Neural progenitor cell (in vitro differentiated cells): Measurements from ENCODE around the gene PLXDC2. TPM values are rescaled to one million over a fixed set of nuclear protein-coding genes. Genes with fewer than 3 reads are reported as not detected.
A peak's percentile ranks its signal among the peaks of the same experiment; 100 is the strongest.

Experiments used
- DNase-seq: peaks from one replicate; pipeline ENCODE4 v3.0.0-alpha.2; 2016; ENCODE audit warnings: low spot score
- H2AFZ ChIP-seq: fragments of 200-600 bp; sonication (generic); replicated peaks from 2 replicates; pipeline ENCODE4 v1.6.1; 2016; ENCODE audit warnings: antibody characterized with exemption
- H3F3A ChIP-seq: fragments of 200-600 bp; sonication (generic); 2 replicates; pipeline ENCODE4 v1.6.1; 2016; ENCODE audit warnings: antibody characterized with exemption, low read depth
- H3K27ac ChIP-seq: fragments of 200-600 bp; sonication (generic); 2 replicates; pipeline ENCODE4 v1.5.1; 2016; ENCODE audit warnings: mild to moderate bottlenecking
- H3K27me3 ChIP-seq: fragments of 200-600 bp; sonication (generic); 2 replicates; pipeline ENCODE4 v1.6.1; 2016; ENCODE audit warnings: mild to moderate bottlenecking, moderate library complexity
- H3K36me3 ChIP-seq: fragments of 200-600 bp; sonication (generic); 2 replicates; pipeline ENCODE4 v1.5.1; 2016
- H3K4me1 ChIP-seq: fragments of 200-600 bp; sonication (generic); 2 replicates; pipeline ENCODE4 v1.6.1; 2016; ENCODE audit warnings: mixed run types
- H3K4me2 ChIP-seq: fragments of 200-600 bp; sonication (generic); 2 replicates; pipeline ENCODE4 v1.6.1; 2016
- H3K4me3 ChIP-seq: fragments of 200-600 bp; sonication (generic); 2 replicates; pipeline ENCODE4 v1.5.1; 2016
- H3K79me2 ChIP-seq: fragments of 200-600 bp; sonication (generic); 2 replicates; pipeline ENCODE4 v1.6.1; 2016; ENCODE audit warnings: low read depth
- H3K9ac ChIP-seq: fragments of 200-600 bp; sonication (generic); 2 replicates; pipeline ENCODE4 v1.6.1; 2016
- H3K9me3 ChIP-seq: fragments of 200-600 bp; sonication (generic); 2 replicates; pipeline ENCODE4 v1.5.1; 2016; ENCODE audit warnings: low read depth
- H4K20me1 ChIP-seq: fragments of 200-600 bp; sonication (generic); 2 replicates; pipeline ENCODE4 v1.6.1; 2016; ENCODE audit warnings: low read depth
- H3K27ac Mint-ChIP-seq: 3 replicates; pipeline ENCODE4 v1.8.0; 2021; ENCODE audit warnings: mixed read lengths
- H3K27me3 Mint-ChIP-seq: 2 replicates; pipeline ENCODE4 v1.8.0; 2022; ENCODE audit warnings: low read depth, mild to moderate bottlenecking, inconsistent platforms, moderate library complexity, mixed read lengths; ENCODE audit not compliant: insufficient read depth
- H3K36me3 Mint-ChIP-seq: 3 replicates; pipeline ENCODE4 v1.8.0; 2021; ENCODE audit warnings: mixed read lengths
- H3K4me1 Mint-ChIP-seq: 3 replicates; pipeline ENCODE4 v1.8.0; 2021; ENCODE audit warnings: mixed read lengths
- H3K4me3 Mint-ChIP-seq: 3 replicates; pipeline ENCODE4 v1.8.0; 2021; ENCODE audit warnings: mild to moderate bottlenecking, moderate library complexity, mixed read lengths
- H3K9me3 Mint-ChIP-seq: 3 replicates; pipeline ENCODE4 v1.8.0; 2020; ENCODE audit warnings: mixed read lengths
- CTCF ChIP-seq: fragments of 200-600 bp; sonication (generic); IDR thresholded peaks from 2 replicates; pipeline ENCODE4 v1.5.1; 2017; ENCODE audit warnings: antibody characterized with exemption, mild to moderate bottlenecking
- EZH2 ChIP-seq: fragments of 200-600 bp; sonication (generic); IDR thresholded peaks from 2 replicates; pipeline ENCODE4 v1.6.1; 2017; ENCODE audit warnings: antibody characterized with exemption, mild to moderate bottlenecking, moderate library complexity
- EZH2phosphoT487 ChIP-seq: fragments of 200-600 bp; sonication (generic); IDR thresholded peaks from 2 replicates; pipeline ENCODE4 v1.6.1; 2017; ENCODE audit warnings: antibody characterized with exemption
- total RNA-seq: library from RNA; depleted of rRNA; stranded (reverse); fragments of >200 nt; gene quantifications from 2 replicates; pipeline ENCODE4 v1.2.3, GENCODE V29; 2015; ENCODE audit warnings: low replicate concordance

Gene PLXDC2
- total RNA-seq, 1 donor from 2014 or later = 44.2 TPM

GRCh38 chr10:19839552-19839951 is 23.3 kb downstream of the PLXDC2 start:
- no peak overlapping the region for H3K4me2 ChIP-seq
- H3K9me3 ChIP-seq = no peaks in the 10 kb centered on the region
- H2AFZ ChIP-seq = no peak overlapping the region
- H3K36me3 ChIP-seq = no peaks in the 10 kb centered on the region
- H3K4me3 ChIP-seq = no peak overlapping the region
- H3K27ac ChIP-seq = no peak overlapping the region
- H3K4me3 Mint-ChIP-seq = no peak overlapping the region
- H3K4me1 Mint-ChIP-seq = peaks cover 12% of the 10 kb centered on the region
- H3F3A ChIP-seq = no peaks in the 10 kb centered on the region
- no peak overlapping the region for H3K27ac Mint-ChIP-seq
- DNase-seq = no peak
- TF ChIP-seq CTCF (no peak), EZH2phosphoT487 (no peak), EZH2 (no peak)
- H3K4me1 ChIP-seq = peaks cover 23% of the 10 kb centered on the region
- H3K9me3 Mint-ChIP-seq = no peaks in the 10 kb centered on the region
- H4K20me1 ChIP-seq = peaks cover 5% of the 10 kb centered on the region
- H3K36me3 Mint-ChIP-seq = peaks cover 14% of the 10 kb centered on the region
- peaks cover 100% of the 10 kb centered on the region for H3K79me2 ChIP-seq
- no peaks in the 10 kb centered on the region for H3K27me3 Mint-ChIP-seq
- H3K9ac ChIP-seq = no peak overlapping the region
- H3K27me3 ChIP-seq = no peaks in the 10 kb centered on the region

GRCh38 chr10:19840776-19841175 is 24.5 kb downstream of the PLXDC2 start:
- Histone ChIP-seq H3K4me1 (peaks cover 23% of the 10 kb centered on the region), H2AFZ (no peak overlapping the region), H4K20me1 (peaks cover 5% of the 10 kb centered on the region), H3K36me3 (no peaks in the 10 kb centered on the region), H3K9me3 (no peaks in the 10 kb centered on the region), H3K4me3 (no peak overlapping the region), H3F3A (no peaks in the 10 kb centered on the region), H3K27ac (no peak overlapping the region), H3K9ac (no peak overlapping the region), H3K27me3 (no peaks in the 10 kb centered on the region), H3K4me2 (no peak overlapping the region), H3K79me2 (peaks cover 99% of the 10 kb centered on the region)
- no peak overlapping the region for H3K4me3 Mint-ChIP-seq
- no peak for DNase-seq
- TF ChIP-seq EZH2 = no peak
- no peak for TF ChIP-seq CTCF
- TF ChIP-seq EZH2phosphoT487 = no peak
- H3K36me3 Mint-ChIP-seq = peaks cover 18% of the 10 kb centered on the region
- no peak overlapping the region for H3K27ac Mint-ChIP-seq
- H3K4me1 Mint-ChIP-seq = peaks cover 20% of the 10 kb centered on the region
- no peaks in the 10 kb centered on the region for H3K9me3 Mint-ChIP-seq
- H3K27me3 Mint-ChIP-seq = no peaks in the 10 kb centered on the region

- H3K27ac ChIP-seq = no peak overlapping the region
Measured at GRCh38 chr10:19843487-19843886, 27.3 kb downstream of the PLXDC2 start.

More at GRCh38 chr10:19843487-19843886, 27.3 kb downstream of the PLXDC2 start:
- Histone ChIP-seq H4K20me1 (peaks cover 7% of the 10 kb centered on the region), H2AFZ (no peak overlapping the region), H3K36me3 (no peaks in the 10 kb centered on the region), H3F3A (no peaks in the 10 kb centered on the region), H3K4me2 (peak overlapping the region; percentile 25), H3K9ac (no peak overlapping the region), H3K4me3 (no peak overlapping the region), H3K4me1 (peaks cover 15% of the 10 kb centered on the region), H3K27me3 (no peaks in the 10 kb centered on the region), H3K9me3 (no peaks in the 10 kb centered on the region), H3K79me2 (peaks cover 96% of the 10 kb centered on the region)
- Mint-ChIP-seq H3K9me3 (peaks cover 11% of the 10 kb centered on the region), H3K27me3 (no peaks in the 10 kb centered on the region), H3K36me3 (peaks cover 29% of the 10 kb centered on the region), H3K4me1 (peaks cover 23% of the 10 kb centered on the region), H3K27ac (peak overlapping the region; percentile 4), H3K4me3 (peak overlapping the region; percentile 15)
- no peak for DNase-seq
- TF ChIP-seq EZH2phosphoT487 (no peak), EZH2 (no peak), CTCF (no peak)
